HepG2 (cell line): ENCODE measurements around the gene B4GALT2. TPM values are rescaled to one million over a fixed set of nuclear protein-coding genes. Genes with fewer than 3 reads are reported as not detected.

ENCODE experiments used
- DZIP1 ChIP-seq: sonication (generic); formaldehyde crosslinking; IDR thresholded peaks from 2 replicates; pipeline ENCODE4 v1.5.0; 2020; ENCODE audit warnings: mild to moderate bottlenecking, missing genetic modification reagents
- IRF9 ChIP-seq: sonication (generic); formaldehyde crosslinking; IDR thresholded peaks from 2 replicates; pipeline ENCODE4 v1.8.0; 2022; ENCODE audit warnings: missing genetic modification reagents, mild to moderate bottlenecking, borderline replicate concordance
- NR1H2 ChIP-seq: sonication (generic); formaldehyde crosslinking; IDR thresholded peaks from 2 replicates; pipeline ENCODE4 v1.8.1; 2022; ENCODE audit warnings: low read depth, missing genetic modification reagents, borderline replicate concordance
- PBX2 ChIP-seq: IDR thresholded peaks from 2 replicates; pipeline ENCODE4 v1.6.1; 2016; ENCODE audit warnings: control low read depth
- PRPF4 ChIP-seq: fragments of 200-400 bp; formaldehyde crosslinking; IDR thresholded peaks from 2 replicates; pipeline ENCODE4 v1.6.1; 2016; ENCODE audit warnings: low read length, low read depth; ENCODE audit not compliant: poor library complexity, severe bottlenecking
- TOPORS ChIP-seq: sonication (generic); formaldehyde crosslinking; IDR thresholded peaks from 2 replicates; pipeline ENCODE4 v1.8.0; 2023; ENCODE audit warnings: mild to moderate bottlenecking, missing genetic modification reagents
- ZBTB40 ChIP-seq, 2 experiments: fragments of 450-650 bp in 1 of 2; sonication (generic) in 1 of 2; formaldehyde crosslinking in 1 of 2; IDR thresholded peaks; 2 replicates each; pipeline versions ENCODE4 v1.6.1 to v1.8.0; 2016 to 2022; ENCODE audit warnings: antibody characterized with exemption in 1 of 2, mild to moderate bottlenecking in 1 of 2, missing genetic modification reagents in 1 of 2
- ZFP62 ChIP-seq: sonication (generic); formaldehyde crosslinking; IDR thresholded peaks from 2 replicates; pipeline ENCODE4 v1.4.0; 2020; ENCODE audit warnings: missing genetic modification reagents
- ZNF274 ChIP-seq: sonication (generic); formaldehyde crosslinking; IDR thresholded peaks from 2 replicates; pipeline ENCODE4 v1.5.1; 2020; ENCODE audit warnings: mild to moderate bottlenecking, missing genetic modification reagents
- ZNF569 ChIP-seq: sonication (generic); formaldehyde crosslinking; IDR thresholded peaks from 2 replicates; pipeline ENCODE4 v1.5.0; 2020; ENCODE audit warnings: mild to moderate bottlenecking, missing genetic modification reagents, moderate library complexity, borderline replicate concordance
- ZNF589 ChIP-seq: sonication (generic); formaldehyde crosslinking; conservative IDR thresholded peaks from 2 replicates; pipeline ENCODE4 v1.8.0; 2022; ENCODE audit warnings: mild to moderate bottlenecking, moderate library complexity, missing genetic modification reagents
- ZNF790 ChIP-seq: sonication (generic); formaldehyde crosslinking; IDR thresholded peaks from 2 replicates; pipeline ENCODE4 v1.8.0; 2022; ENCODE audit warnings: missing genetic modification reagents, mild to moderate bottlenecking, borderline replicate concordance
- ZNF83 ChIP-seq: sonication (generic); formaldehyde crosslinking; IDR thresholded peaks from 2 replicates; pipeline ENCODE4 v1.4.0; 2020; ENCODE audit warnings: missing genetic modification reagents, mild to moderate bottlenecking, borderline replicate concordance
- polyA plus RNA-seq, 8 experiments: library from polyadenylated mRNA; depleted of rRNA in 3 of 8; stranded (reverse) in 7 of 8; unstranded in 1 of 8; fragments of >200 nt; fragmentation: Illumina TruSeq in 4 of 8; extraction: Trizol in 4 of 8; gene quantifications; 2 replicates each; pipeline versions ENCODE4 v1.2.1 to v1.2.3, GENCODE V29; 2011 to 2016; ENCODE audit warnings: low read depth in 4 of 8, missing spikeins in 1 of 8, mixed read lengths in 1 of 8; ENCODE audit not compliant: insufficient read depth in 1 of 8
- total RNA-seq, 5 experiments: library from RNA; depleted of rRNA; stranded (reverse); fragments of >200 nt; fragmentation: Illumina TruSeq; extraction: Trizol; gene quantifications; 2 replicates each; pipeline ENCODE4 v1.2.3, GENCODE V29; 2016; ENCODE audit warnings: low read depth in 1 of 5

Gene B4GALT2
- total and polyA plus RNA-seq, 2 of the 13 experiments (the other 11 are each of a cell fraction or from before 2014, with no cell fraction given): 41.9 to 78.0 TPM

DNA sequence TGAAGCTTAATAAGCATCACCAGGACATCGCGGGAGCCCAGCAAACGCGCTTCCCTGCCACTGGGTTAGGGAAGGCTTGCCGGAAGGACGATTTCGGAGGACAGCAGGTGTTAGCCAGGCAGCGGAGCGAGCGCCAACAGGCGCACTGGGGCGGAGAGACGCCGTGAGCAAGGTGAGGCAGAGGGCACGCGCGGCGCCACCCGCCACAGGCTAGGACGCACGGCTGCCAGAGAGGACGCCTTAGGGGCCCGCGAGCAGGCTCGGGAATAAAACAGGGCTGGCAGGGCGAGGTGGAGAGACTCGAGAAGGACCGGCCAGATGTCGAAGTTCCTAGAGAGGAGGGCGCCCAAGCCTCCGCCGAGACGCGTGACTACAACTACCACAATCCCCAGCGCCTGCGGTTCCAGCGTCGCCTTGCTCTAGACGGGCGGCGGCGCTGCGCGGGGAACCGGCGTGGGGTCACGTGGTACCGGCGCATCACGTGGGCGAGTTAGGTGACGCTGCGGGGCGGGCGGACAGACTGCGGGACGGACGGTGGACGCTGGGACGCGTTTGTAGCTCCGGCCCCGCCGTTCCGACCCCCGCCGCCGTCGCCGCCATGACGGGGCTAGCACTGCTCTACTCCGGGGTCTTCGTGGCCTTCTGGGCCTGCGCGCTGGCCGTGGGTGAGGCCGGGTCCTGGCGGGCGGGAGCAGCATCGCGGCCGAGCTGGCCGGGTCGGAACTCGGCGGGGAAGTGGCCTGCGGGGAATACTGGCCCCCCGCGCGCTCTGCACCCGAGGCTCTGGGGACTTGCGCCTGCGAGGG is 4.4 kb upstream of the B4GALT2 start, which contains the start of gene ATP6V0B (continued):
- TF ChIP-seq ZBTB40 (IDR thresholded peaks at IDR 0.05) (no peak), ZBTB40 (CRISPR knock-in tag; IDR thresholded peaks at IDR 0.05) (peak; percentile 54; the same call in 1 of the 2 replicates), TOPORS (CRISPR knock-in tag) (0 out of 2 replicates have a peak, but pooled peaks have one; percentile 68), DZIP1 (no peak), PBX2 (no peak), ZNF589 (CRISPR knock-in tag) (peak; percentile 79; the same call in 1 of the 2 replicates), PRPF4 (no peak), ZFP62 (CRISPR knock-in tag) (no peak), ZNF569 (no peak), ZNF274 (peak; percentile 63; the same call in 1 of the 2 replicates), IRF9 (CRISPR knock-in tag) (peak; percentile 80; the same call in 1 of the 2 replicates), ZNF83 (CRISPR knock-in tag) (peak; percentile 70; the same call in 1 of the 2 replicates), ZNF790 (CRISPR knock-in tag) (no peak), NR1H2 (no peak; the same call in 1 of the 2 replicates)
